ENCODE results near the gene CNTNAP4.

The CNTNAP4 gene

GRCh38 chr16:76276745-76277438, at the start of gene CNTNAP4:
Gene CNTNAP4, plus strand, starts transcription at chr16:76277401. Its CDS starts 262 bp downstream, at chr16:76277663.
- ATAC-seq (replicated peaks; ENCODE audit: extremely low read depth, poor library complexity, severe bottlenecking) = no peak
- H3K27ac Mint-ChIP-seq (ENCODE audit: low read depth) = no peak within 1 kb of the TSS
- H3K4me3 Mint-ChIP-seq = no peak within 1 kb of the TSS

GRCh38 chr16:76228546-76229146, 48.6 kb upstream of the CNTNAP4 start:
- peaks cover 16% of the 10 kb centered on the region for H3K9me3 Mint-ChIP-seq
- ATAC-seq (replicated peaks; ENCODE audit: extremely low read depth, poor library complexity, severe bottlenecking) = no peak

More at GRCh38 chr16:76276745-76277438, at the start of gene CNTNAP4:
- DNase-seq (ENCODE audit: low spot score in 2 of 2) = no peak
- Mint-ChIP-seq H3K4me1 (no peaks in the 10 kb centered on the region), H3K36me3 (ENCODE audit: insufficient read depth) (no peaks in the 10 kb centered on the region), H3K27me3 (no peaks in the 10 kb centered on the region), H3K9me3 (peaks cover 5% of the 10 kb centered on the region)

GRCh38 chr16:76232704-76233103, 44.5 kb upstream of the CNTNAP4 start:
- Mint-ChIP-seq H3K9me3 (peaks cover 22% of the 10 kb centered on the region), H3K4me1 (no peaks in the 10 kb centered on the region), H3K4me3 (no peak overlapping the region), H3K27ac (ENCODE audit: low read depth) (no peak overlapping the region), H3K27me3 (no peaks in the 10 kb centered on the region), H3K36me3 (ENCODE audit: insufficient read depth) (no peaks in the 10 kb centered on the region)
- ATAC-seq (replicated peaks; ENCODE audit: extremely low read depth, poor library complexity, severe bottlenecking) = no peak
- no peak for DNase-seq (ENCODE audit: low spot score in 2 of 2)

More at GRCh38 chr16:76228546-76229146, 48.6 kb upstream of the CNTNAP4 start:
- Mint-ChIP-seq H3K27me3 (no peaks in the 10 kb centered on the region), H3K27ac (ENCODE audit: low read depth) (no peak overlapping the region), H3K4me3 (no peak overlapping the region), H3K36me3 (ENCODE audit: insufficient read depth) (no peaks in the 10 kb centered on the region), H3K4me1 (no peaks in the 10 kb centered on the region)
- DNase-seq (ENCODE audit: low spot score in 2 of 2) = no peak

- Mint-ChIP-seq H3K36me3 (ENCODE audit: insufficient read depth) (no peaks in the 10 kb centered on the region), H3K4me1 (no peaks in the 10 kb centered on the region), H3K27ac (ENCODE audit: low read depth) (no peak overlapping the region), H3K4me3 (no peak overlapping the region), H3K27me3 (no peaks in the 10 kb centered on the region), H3K9me3 (peaks cover 16% of the 10 kb centered on the region)
- no peak for ATAC-seq (replicated peaks; ENCODE audit: extremely low read depth, poor library complexity, severe bottlenecking)
- no peak for DNase-seq (ENCODE audit: low spot score in 2 of 2)
Observed at GRCh38 chr16:76235025-76235424, 42.2 kb upstream of the CNTNAP4 start.

GRCh38 chr16:76235426-76235825, 41.8 kb upstream of the CNTNAP4 start:
- H3K4me3 Mint-ChIP-seq = no peak overlapping the region
- DNase-seq (ENCODE audit: low spot score in 2 of 2) = no peak
- no peak for ATAC-seq (replicated peaks; ENCODE audit: extremely low read depth, poor library complexity, severe bottlenecking)
- peaks cover 16% of the 10 kb centered on the region for H3K9me3 Mint-ChIP-seq
- H3K27ac Mint-ChIP-seq (ENCODE audit: low read depth) = no peak overlapping the region
- H3K4me1 Mint-ChIP-seq = no peaks in the 10 kb centered on the region
- no peaks in the 10 kb centered on the region for H3K36me3 Mint-ChIP-seq (ENCODE audit: insufficient read depth)
- no peaks in the 10 kb centered on the region for H3K27me3 Mint-ChIP-seq

GRCh38 chr16:76237471-76237870, 39.7 kb upstream of the CNTNAP4 start:
- DNase-seq (ENCODE audit: low spot score in 2 of 2) (no peak), ATAC-seq (replicated peaks; ENCODE audit: extremely low read depth, poor library complexity, severe bottlenecking) (no peak)
- Mint-ChIP-seq H3K36me3 (ENCODE audit: insufficient read depth) (no peaks in the 10 kb centered on the region), H3K27ac (ENCODE audit: low read depth) (no peak overlapping the region), H3K4me1 (no peaks in the 10 kb centered on the region), H3K27me3 (no peaks in the 10 kb centered on the region), H3K9me3 (peaks cover 6% of the 10 kb centered on the region), H3K4me3 (no peak overlapping the region)

- no peaks in the 10 kb centered on the region for H3K4me1 Mint-ChIP-seq
- H3K4me3 Mint-ChIP-seq = no peak overlapping the region
- DNase-seq (ENCODE audit: low spot score in 2 of 2) = no peak
- H3K27me3 Mint-ChIP-seq = no peaks in the 10 kb centered on the region
- no peaks in the 10 kb centered on the region for H3K36me3 Mint-ChIP-seq (ENCODE audit: insufficient read depth)
- no peaks in the 10 kb centered on the region for H3K9me3 Mint-ChIP-seq
- no peak for ATAC-seq (replicated peaks; ENCODE audit: extremely low read depth, poor library complexity, severe bottlenecking)
- H3K27ac Mint-ChIP-seq (ENCODE audit: low read depth) = no peak overlapping the region
Observed at GRCh38 chr16:76241755-76242154, 35.4 kb upstream of the CNTNAP4 start.

- no peak overlapping the region for H3K4me3 Mint-ChIP-seq
- no peaks in the 10 kb centered on the region for H3K27me3 Mint-ChIP-seq
- DNase-seq (ENCODE audit: low spot score in 2 of 2) = no peak
- no peaks in the 10 kb centered on the region for H3K36me3 Mint-ChIP-seq (ENCODE audit: insufficient read depth)
- H3K4me1 Mint-ChIP-seq = no peaks in the 10 kb centered on the region
- no peak overlapping the region for H3K27ac Mint-ChIP-seq (ENCODE audit: low read depth)
- H3K9me3 Mint-ChIP-seq = peaks cover 8% of the 10 kb centered on the region
- ATAC-seq (replicated peaks; ENCODE audit: extremely low read depth, poor library complexity, severe bottlenecking) = no peak
Observed at GRCh38 chr16:76243620-76244019, 33.6 kb upstream of the CNTNAP4 start.

GRCh38 chr16:76246587-76246986, 30.6 kb upstream of the CNTNAP4 start:
- Mint-ChIP-seq H3K36me3 (ENCODE audit: insufficient read depth) (no peaks in the 10 kb centered on the region), H3K4me3 (no peak overlapping the region), H3K27ac (ENCODE audit: low read depth) (no peak overlapping the region), H3K9me3 (peaks cover 8% of the 10 kb centered on the region), H3K27me3 (no peaks in the 10 kb centered on the region), H3K4me1 (no peaks in the 10 kb centered on the region)
- ATAC-seq (replicated peaks; ENCODE audit: extremely low read depth, poor library complexity, severe bottlenecking) = no peak
- no peak for DNase-seq (ENCODE audit: low spot score in 2 of 2)

- ATAC-seq (replicated peaks; ENCODE audit: extremely low read depth, poor library complexity, severe bottlenecking) = no peak
- no peak overlapping the region for H3K27ac Mint-ChIP-seq (ENCODE audit: low read depth)
- no peaks in the 10 kb centered on the region for H3K36me3 Mint-ChIP-seq (ENCODE audit: insufficient read depth)
- DNase-seq (ENCODE audit: low spot score in 2 of 2) = no peak
- no peaks in the 10 kb centered on the region for H3K27me3 Mint-ChIP-seq
- H3K4me1 Mint-ChIP-seq = no peaks in the 10 kb centered on the region
- H3K9me3 Mint-ChIP-seq = peaks cover 31% of the 10 kb centered on the region
- no peak overlapping the region for H3K4me3 Mint-ChIP-seq
Observed at GRCh38 chr16:76265434-76266045, 11.7 kb upstream of the CNTNAP4 start.

- Mint-ChIP-seq H3K27ac (ENCODE audit: low read depth) (no peak overlapping the region), H3K9me3 (peaks cover 21% of the 10 kb centered on the region)
- no peak for ATAC-seq (replicated peaks; ENCODE audit: extremely low read depth, poor library complexity, severe bottlenecking)
Observed at GRCh38 chr16:76268824-76269223, 8.4 kb upstream of the CNTNAP4 start.

GRCh38 chr16:76277460-76278030, 344 bp downstream of the CNTNAP4 start:
- H3K27ac Mint-ChIP-seq (ENCODE audit: low read depth) = no peak overlapping the region
- peaks cover 5% of the 10 kb centered on the region for H3K9me3 Mint-ChIP-seq
- no peak overlapping the region for H3K4me3 Mint-ChIP-seq
- no peaks in the 10 kb centered on the region for H3K4me1 Mint-ChIP-seq
- H3K36me3 Mint-ChIP-seq (ENCODE audit: insufficient read depth) = no peaks in the 10 kb centered on the region
- H3K27me3 Mint-ChIP-seq = no peaks in the 10 kb centered on the region
- ATAC-seq (replicated peaks; ENCODE audit: extremely low read depth, poor library complexity, severe bottlenecking) = no peak
- no peak for DNase-seq (ENCODE audit: low spot score in 2 of 2)

More at GRCh38 chr16:76268824-76269223, 8.4 kb upstream of the CNTNAP4 start:
- Mint-ChIP-seq H3K4me1 (no peaks in the 10 kb centered on the region), H3K4me3 (no peak overlapping the region), H3K27me3 (no peaks in the 10 kb centered on the region), H3K36me3 (ENCODE audit: insufficient read depth) (no peaks in the 10 kb centered on the region)
- DNase-seq (ENCODE audit: low spot score in 2 of 2) = no peak

- H3K27ac Mint-ChIP-seq (ENCODE audit: low read depth) = no peak overlapping the region
- H3K27me3 Mint-ChIP-seq = no peaks in the 10 kb centered on the region
- DNase-seq (ENCODE audit: low spot score in 2 of 2) = no peak
- H3K4me3 Mint-ChIP-seq = no peak overlapping the region
- peaks cover 5% of the 10 kb centered on the region for H3K9me3 Mint-ChIP-seq
- H3K4me1 Mint-ChIP-seq = no peaks in the 10 kb centered on the region
- no peak for ATAC-seq (replicated peaks; ENCODE audit: extremely low read depth, poor library complexity, severe bottlenecking)
- no peaks in the 10 kb centered on the region for H3K36me3 Mint-ChIP-seq (ENCODE audit: insufficient read depth)
Observed at GRCh38 chr16:76278086-76278485, 885 bp downstream of the CNTNAP4 start.
